ENCODE results near the gene FLOT2. TPM values are rescaled to one million over a fixed set of nuclear protein-coding genes. Genes with fewer than 3 reads are reported as not detected.
"Not testable (repeated sequence)": the region's sequence is repeated elsewhere in the genome, so short reads cannot be mapped to it uniquely, and the experiment has no call there.

Gene FLOT2
- polyA plus RNA-seq, 5 donors = 60.5 to 89.2 (median 72.7) TPM

DNA sequence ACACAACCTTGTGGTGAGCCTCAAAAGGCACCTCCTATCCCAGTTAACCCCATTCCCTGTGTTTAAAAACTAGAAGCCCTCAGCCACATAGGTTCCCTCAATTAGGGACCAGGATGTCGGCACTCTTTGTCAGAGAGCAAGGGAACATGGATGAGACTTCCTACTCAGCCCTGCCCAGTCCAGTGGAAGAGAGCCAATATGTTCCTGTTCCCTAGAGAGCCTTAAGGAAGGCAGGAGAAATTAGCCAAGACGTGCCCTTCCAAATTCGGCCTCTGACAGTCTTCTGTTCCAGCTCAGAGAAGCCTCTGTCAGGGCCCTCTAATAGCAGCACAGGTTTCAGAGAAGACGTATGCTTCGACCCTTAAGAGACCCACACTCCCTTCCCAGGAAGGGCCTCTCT is 19.9 kb upstream of the FLOT2 start:
- DNase-seq = no peak

DNA sequence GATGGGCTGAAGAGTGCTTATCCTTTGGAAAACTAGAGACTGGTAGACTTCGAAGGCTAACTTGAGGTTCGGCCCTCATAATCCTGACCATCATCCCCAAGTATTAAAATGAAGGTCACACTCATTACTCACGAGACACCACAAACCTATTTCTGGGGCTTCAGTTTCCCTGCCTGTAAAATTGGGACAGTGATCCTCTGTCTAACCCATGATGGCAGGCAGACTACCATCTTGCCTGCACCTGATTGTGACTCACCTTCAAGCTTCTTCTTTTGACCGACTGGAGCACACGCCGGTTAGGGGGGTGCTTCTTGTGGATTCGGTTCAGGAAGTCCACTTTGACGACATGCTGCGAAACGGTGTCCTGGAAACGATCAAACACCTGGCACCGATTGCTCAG is 19.5 kb upstream of the FLOT2 start:
- no peak for DNase-seq

DNA sequence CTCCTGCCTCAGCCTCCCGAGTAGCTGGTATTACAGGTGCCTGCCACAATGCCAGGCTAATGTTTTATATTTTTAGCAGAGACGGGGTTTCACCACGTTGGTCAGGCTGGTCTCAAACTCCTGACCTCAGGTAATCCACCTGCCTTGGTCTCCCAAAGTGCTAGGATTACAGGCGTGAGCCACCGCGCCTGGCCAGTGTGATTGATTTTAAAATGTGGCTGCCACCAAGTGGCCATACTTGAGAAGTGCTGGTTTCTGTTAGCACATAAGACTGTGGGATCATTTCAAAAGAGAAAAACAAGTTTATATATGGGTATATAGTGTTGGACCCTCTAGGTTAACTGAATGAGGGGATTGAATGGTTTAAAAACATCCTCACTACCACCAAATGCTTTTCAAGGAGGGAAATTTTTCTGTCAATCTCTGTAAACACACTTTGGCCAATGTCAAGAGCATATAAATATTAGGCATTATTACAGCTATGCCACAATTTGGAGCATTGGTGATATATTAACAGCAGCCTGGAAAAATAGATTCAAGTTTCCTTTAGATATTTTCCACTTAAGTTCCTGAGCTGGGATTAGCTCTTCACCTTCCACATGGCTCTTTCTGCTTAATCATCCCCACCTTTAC is 18.9 kb upstream of the FLOT2 start:
- DNase-seq = no peak

DNA sequence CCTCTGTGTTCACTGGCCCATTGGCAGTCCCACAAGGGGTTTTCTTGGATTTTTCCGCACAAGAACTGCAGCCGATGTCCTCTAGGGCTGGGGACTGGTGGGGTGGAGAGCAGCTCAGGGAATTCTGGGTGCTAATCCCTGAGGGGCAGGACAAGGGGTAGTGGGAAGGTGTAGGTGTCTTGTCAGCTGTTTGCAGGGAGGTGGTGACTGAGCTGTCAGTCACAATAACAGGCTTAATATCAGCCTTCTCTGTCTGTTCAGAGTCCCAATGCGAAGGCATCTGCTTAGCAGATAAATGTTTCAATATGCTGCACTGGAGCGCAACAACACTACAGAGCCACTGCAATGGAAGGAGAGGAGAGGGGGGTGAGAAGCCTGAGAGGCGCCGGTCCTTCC is 15.4 kb upstream of the FLOT2 start:
- DNase-seq = no peak

DNA sequence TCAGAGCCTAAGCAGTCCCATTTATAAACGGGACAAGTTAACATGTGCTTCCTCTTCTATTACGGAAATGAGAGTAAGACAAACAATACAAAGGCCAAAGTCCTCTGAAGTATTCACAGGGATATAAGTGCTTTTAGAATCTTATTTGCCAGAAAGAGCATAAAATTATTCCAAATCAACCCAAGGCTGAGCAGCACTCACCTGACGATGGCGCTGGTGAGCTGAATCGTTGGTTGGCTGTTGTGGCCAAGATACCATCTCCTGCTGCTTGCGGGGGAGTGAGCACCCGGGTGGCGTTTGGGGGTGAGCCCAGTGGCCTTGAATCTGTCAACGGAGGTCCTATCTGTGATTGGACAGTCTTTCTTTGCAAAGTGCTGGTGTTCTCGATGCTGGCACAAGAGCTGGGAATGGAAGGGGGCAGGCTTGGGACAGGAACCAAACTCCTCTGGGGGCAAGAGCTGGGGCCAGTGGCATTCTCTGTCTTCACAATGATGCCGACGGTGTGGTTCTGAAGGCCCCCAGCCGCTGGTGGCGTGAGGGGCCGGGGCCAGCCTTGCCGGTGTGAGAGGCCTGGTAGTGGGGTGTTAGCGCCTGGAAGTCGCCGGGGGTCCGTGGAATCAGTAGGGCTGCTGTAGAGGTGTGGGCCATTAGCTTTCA is 14.9 kb upstream of the FLOT2 start:
- no peak for DNase-seq

DNA sequence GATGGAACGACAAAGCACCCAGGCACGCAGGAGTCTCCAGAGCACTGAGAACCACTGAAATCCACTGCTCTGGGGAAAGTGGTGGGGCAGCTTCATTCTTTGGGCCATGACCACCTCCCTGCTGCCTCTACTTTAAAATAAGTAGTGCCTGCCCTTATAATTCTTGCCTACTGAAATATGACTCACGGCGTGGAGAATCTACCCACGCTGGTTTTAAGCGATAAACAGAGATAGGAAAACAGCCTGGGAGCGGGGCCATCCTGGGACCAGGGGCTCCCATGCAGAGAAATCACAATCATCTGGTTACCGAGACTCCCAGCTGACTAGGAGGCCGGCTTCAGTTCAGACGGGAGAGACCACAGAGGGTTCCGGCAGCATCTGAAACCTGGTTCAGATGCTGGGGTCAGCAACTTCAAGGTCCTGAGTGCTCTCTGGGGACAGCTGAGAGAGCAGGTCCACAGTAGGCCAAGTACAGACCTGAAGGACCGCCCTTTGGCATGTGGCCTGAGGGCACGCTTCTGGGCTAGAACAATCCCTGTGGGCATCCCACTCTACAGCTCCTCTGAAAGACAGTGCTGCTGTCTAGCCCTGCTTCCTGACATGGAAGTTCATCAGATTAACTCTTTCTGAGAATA is 14.0 kb upstream of the FLOT2 start:
- no peak for DNase-seq

DNA sequence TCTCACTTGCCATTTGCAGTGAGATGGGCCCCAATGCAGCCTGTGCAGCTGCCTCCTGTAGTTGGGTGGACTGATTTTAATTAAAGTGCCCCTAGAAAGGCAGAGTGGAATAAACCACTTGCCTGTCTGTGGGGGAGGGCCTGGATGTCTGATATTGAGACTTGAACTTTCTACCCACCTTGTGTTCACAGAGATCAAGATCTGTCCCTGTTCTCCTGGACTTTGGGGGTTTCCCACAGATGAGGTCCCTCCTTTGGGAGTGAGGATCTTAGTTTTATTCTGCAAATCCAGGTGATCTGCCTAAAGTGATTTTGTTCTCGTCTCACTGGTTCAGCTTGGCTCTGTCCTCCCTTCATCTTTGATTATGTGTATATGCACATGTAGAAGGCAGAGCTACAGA is 13.0 kb upstream of the FLOT2 start:
- DNase-seq = no peak

DNA sequence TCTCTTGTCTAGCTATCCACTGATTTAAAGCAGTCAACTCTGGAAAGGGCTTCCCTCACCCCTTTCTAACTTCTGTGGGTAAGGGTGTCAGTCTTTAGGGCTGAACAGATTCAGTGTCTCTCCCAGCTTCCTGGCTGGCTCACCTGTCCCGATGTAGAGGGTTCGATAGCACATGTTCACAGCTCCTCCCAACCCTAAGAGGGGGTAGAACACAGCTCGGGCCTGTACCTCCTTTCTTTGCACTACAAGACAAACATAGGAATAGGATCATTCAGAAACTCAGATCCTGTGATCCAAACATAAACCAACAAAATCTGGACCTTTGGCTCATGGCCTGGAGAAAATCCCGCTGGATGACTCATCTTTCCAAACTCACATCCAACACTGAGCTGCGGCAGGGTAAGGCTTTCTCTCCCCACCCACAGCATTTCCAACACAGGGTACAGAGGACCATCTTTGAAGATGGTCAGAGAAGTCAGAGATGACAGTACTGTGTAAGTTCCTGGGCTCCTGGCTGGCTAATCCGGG is 11.2 kb upstream of the FLOT2 start:
- no peak for DNase-seq

DNA sequence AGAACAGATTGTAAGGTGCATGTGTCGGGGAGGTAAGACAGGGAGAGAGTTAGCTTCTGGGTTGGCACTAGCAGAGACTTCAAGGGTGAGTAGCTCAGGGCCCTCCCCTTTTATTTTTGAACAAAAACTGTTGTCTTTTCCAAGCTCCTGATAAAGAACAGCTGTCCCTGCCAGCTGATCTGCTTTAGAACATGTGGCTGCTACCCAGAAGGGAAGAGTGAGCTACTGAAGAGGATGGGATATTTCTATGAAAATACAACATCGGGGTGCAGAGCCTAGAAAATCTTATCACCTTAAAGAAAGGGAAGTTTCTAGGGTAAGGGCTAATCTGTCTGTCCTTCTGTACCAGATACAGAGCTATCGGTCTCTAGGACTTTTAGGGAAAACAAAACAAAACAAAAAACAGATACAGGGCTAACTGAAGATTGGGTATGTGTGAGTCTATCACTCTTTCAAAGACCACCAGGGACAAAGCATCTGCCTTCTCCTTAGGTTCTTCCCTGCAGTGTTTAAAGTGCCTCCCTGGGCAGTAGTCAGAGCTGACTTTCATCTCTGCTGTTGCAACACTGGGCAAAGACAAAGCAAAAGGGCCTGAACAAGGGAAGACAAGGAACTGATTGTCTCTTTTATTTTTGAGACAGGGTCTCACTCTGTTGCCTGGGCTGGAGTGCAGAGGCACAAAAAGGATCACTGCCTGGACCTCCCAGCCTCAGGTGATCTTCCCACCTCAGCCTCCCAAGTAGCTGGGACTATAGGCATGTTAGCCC is 10.4 kb upstream of the FLOT2 start:
- DNase-seq = peak; percentile 44 to 56

DNA sequence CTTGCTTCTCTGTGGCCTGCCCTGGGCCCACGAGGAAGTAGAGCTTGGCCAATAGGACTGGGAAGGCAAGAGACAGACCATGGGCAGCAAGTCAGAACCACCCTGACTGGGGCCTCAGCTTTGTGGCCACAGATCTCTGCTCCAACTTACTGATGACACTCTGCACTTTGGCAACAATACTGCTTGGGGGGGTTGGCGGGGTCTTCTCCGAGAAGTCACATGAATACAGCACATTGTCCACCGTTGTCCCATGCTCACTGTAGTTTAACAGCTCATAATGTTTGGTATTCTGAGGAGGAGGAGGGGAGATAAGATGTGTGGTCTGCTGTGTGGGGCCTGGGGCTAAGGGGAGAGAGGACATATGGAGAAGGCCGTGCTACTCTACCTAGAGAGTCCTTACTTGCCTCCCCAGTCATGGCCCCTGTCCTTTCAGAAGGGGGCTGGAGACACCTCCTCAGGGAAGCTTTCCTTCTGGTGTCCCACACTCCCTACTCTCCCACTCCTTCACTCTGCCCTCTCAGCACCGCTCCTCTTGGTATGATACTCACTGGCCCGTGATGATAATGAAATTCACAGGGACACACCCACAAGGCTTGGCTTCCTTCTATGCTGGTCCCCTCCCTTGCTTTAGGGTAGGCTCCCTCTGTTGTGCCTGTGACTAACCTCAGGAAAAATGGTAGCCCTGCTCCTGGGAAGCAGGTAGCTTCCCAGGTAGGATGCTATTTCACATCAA is 9.3 kb upstream of the FLOT2 start:
- no peak for DNase-seq

DNA sequence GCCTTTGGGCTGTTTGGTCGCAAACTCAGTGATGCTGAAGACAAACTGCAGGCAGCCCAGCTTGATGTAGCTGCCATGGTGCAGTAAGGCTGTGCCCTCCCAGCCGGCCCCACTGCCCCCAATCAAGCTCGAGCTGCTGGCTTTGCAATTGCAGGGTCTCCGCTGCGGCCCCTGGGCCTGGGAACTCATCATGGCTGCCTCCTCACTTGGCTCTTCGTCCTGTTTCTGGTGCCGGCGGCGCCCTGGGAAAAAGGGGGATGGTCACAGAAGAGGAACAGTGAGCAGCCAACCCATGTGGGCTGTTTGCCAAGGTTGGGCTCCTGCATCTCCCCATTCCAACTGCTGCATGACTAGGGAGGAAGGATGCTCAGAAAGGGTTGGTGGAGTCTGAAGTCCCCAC is 8.7 kb upstream of the FLOT2 start:
- no peak for DNase-seq

DNA sequence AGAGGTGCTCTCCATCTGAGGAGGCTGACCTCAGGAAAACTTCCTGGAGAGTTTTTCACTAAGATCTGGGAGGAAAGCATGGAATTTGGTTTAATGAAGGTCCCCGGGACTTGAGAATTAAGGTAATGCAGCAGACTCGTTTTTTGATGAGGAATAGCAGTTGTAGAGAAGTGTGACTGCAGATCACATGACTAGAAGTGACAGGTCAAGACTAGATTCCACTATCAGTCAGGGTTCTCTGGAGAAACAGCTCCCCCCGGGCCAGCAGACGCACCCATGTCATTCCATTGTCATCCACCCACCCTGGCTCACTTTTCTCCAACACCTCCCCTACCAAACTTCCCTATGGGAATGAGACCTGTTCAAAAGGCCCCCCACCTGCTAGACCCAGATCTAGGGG is 7.3 kb upstream of the FLOT2 start:
- DNase-seq = no peak

DNA sequence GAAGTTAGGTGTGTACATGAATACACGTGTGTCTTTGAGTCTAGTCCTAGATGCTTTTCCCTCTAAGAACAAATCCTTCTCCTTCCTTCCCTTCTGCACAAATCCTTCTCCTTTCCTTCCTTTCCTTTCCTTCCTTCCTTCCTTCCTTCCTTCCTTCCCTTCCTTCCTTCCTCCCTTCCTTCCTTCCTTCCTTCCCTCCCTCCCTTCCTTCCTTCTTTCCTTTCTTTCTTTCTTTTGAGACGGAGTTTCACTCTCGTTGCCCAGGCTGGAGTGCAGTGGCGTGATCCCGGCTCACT is 6.0 kb upstream of the FLOT2 start:
- not testable (repeated sequence) for DNase-seq

DNA sequence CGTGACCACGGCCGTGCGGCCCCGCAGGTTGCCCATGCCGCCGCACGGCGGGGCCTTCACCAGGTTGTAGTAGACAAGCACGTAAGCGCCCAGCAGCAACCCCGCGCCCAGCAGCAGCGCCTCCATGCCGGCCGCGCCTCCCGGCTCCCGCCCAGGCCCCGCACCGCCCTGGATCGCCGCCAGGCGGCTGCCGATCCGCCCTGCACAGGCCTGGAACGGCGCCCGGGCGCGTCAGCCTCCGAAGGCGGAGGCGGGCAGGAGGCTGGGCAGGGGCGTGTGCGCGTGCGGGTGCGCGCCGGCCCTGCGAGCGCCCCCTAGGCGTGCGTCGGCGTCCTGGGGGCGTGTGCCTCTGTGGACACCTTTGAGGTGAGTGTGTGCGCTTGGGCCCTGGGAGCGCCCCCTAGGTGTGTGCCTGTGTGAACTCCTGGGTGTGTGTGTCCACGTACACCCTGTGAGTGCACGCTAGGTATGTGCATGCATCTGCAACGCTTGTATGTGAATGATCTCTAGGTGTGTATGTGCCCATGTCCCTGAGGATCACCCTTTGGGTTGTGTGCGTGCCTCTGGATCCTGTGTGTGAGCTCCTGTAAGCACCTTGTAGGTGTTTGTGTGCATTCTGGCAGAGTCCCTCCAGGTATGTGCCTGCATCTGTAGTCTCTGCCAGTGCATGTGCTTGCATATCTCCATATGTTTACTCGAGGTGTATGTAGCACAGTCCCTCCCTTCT is 5.4 kb upstream of the FLOT2 start, which contains the start of gene DHRS13:
Gene DHRS13, minus strand, starts transcription at position 261 of the 727 bp plus-strand sequence. Its CDS starts 135 bp downstream, at position 126.
- peak; percentile 91 for DNase-seq

DNA sequence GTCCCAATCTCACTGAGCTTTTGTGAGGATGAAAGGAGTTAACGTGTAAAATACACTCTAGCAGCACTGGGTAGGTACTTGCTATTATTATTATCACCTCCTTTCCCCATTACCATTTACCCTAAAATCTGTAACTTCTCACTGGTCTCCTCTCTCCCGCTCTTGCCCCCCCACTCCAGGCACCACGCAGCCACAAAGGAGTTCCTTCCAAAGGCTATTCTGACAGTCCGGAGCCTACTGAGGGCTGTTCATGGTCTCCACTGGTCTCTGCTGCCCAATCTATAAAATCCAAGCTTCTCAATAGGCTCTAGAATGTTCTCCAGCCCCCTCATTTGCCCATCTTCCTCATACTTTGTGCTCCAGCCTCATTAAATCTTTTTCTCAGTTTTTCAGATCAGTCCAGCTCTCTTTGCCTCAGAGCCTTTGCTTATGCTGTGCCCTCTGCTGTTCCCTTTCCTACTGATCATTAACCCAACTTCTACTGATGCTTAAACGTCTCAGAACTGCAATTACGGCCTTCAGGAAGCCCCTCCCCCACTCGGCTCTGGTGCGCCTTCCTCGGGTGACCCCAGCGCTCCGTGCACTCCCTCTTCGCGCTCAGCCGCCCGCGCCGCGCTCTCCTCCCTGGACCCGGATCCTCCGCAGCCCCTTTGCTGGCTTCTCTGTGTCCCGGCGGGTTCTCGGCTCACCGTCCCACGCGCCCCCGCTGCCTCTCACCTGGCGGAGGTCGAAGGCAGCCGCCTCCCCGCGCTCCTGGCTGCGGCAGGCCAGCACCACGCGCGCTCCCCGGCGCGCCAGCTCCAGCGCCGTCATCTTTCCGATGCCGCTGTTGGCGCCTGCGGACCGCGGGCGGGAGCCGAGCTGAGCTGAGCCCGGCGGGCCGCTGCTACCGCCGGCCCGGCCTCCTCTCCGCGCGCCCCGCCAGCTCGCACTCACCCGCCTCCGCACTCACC is 4.6 kb upstream of the FLOT2 start:
- DNase-seq = peak in 1 of 2 donors; percentile 33

DNA sequence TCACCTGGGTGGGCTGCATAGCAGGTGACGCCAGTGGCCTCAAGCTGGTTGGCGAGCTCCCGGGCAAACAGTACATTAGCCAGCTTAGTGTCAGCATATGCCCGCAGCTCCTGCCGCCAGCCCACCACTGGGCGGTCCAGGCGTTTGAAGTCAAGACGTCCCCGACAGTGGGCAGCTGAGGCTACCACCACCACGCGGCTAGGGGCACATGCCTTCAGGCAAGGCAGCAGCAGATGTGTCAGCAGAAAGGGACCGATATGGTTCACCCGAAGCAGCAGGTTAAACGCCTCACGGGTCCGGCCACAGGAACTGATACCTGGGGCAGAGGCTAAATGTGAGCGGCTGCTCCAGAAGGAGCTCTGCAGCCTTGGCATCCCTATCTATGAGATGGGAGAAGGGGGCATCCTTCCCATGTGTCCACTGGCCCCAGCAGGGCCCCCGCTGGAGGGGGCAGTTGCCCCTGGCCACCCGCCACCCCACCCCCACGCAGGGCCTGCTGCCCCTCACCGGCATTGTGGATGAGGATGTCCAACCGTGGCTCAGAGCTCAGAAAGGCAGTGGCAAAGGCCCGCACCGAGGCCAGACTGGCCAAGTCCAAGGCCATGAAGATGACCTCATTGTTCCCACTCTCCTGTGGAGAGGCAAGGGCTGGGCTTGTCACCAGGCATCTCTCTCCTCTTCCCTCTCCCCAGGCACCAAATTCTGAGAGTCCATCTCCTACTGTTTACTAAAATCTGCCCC is 3.6 kb upstream of the FLOT2 start:
- DNase-seq = no peak

DNA sequence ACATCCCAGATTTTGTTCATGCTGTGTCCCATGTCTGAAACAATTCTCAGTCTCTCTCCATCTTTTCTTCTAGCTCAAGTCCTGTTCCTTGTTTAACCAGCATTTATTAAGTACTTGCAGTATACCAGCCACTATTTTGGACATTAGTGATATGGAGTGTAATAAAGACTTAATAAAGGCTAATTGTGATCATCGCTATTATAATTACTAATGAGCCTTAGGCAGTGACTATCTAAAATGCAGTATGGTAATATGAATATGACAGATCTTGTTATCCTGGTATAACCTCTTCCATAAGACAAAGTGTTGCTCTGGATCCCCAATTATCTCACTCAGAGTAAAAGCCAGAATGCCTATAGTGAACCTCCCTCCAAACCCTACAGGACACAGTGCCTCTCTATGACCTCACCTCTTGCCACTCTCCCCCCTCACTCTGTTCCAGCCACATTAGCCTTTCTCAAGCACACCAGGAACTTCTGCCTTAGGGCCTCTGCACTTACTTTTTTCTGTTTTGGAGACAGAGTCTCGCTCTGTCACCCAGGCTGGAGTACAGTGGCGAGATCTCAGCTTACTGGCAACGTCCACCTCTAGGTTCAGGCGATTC is 1.8 kb upstream of the FLOT2 start:
- no peak for DNase-seq

DNA sequence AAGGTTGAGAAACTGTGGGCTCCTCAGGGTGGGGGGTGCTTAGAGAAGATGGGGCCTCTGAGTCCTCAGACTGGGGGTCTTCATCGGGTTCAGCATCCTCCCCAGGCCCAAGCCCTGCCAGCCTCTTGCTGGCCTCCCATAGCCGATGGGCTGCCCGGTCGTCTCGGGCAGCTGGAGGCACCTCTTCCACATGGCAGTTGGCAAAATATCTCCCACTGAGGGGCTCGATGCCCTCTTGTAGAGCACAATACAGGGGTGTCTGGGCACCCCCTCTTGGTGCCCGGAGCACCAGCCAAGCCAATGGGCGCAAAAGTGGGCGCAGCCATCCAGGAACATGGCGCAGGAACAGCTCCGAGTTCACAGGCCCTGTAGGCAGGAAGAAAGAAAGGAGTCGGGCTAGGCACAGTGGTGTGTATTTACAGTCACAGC is 1.0 kb upstream of the FLOT2 start:
- DNase-seq = no peak

All from right lung (tissue), 5 donors.